Neutrophil (primary cell): Measurements from ENCODE around the gene SLC22A2.

Experiments
- H3K27ac ChIP-seq: fragments of 200-600 bp; sonication (generic); 2 replicates; pipeline ENCODE4 v1.5.1; 2016; ENCODE audit warnings: mild to moderate bottlenecking, moderate library complexity
- H3K27me3 ChIP-seq: fragments of 200-600 bp; sonication (generic); 2 replicates; pipeline ENCODE4 v1.6.0; 2016; ENCODE audit warnings: mild to moderate bottlenecking
- H3K36me3 ChIP-seq: fragments of 200-600 bp; sonication (generic); 2 replicates; pipeline ENCODE4 v1.5.1; 2017
- H3K4me1 ChIP-seq, 2 experiments: fragments of 200-600 bp in 1 of 2; sonication (generic) in 1 of 2; 1 replicate in 1 of 2; 2 replicates in 1 of 2; pipeline versions ENCODE4 v1.5.1 to v1.6.1; 2013 to 2016; ENCODE audit warnings: low read depth in 1 of 2, low read length in 1 of 2, mild to moderate bottlenecking in 1 of 2, moderate library complexity in 1 of 2; ENCODE audit not compliant: control insufficient read depth in 1 of 2, insufficient read depth in 1 of 2
- H3K4me3 ChIP-seq, 2 experiments: fragments of 200-600 bp in 1 of 2; sonication (generic) in 1 of 2; 1 replicate in 1 of 2; 2 replicates in 1 of 2; pipeline ENCODE4 v1.5.1; 2013 to 2016; ENCODE audit warnings: low read depth in 1 of 2, low read length in 1 of 2, mild to moderate bottlenecking in 1 of 2, moderate library complexity in 1 of 2
- H3K9me3 ChIP-seq: fragments of 200-600 bp; sonication (generic); 2 replicates; pipeline ENCODE4 v1.5.1; 2016
- CTCF ChIP-seq: fragments of 200-600 bp; sonication (generic); IDR thresholded peaks from 2 replicates; pipeline ENCODE4 v1.5.1; 2016; ENCODE audit warnings: antibody characterized with exemption

Gene SLC22A2

GRCh38 chr6:160227769-160228161, 30.9 kb downstream of the SLC22A2 start:
- no peaks in the 10 kb centered on the region for H3K4me1 ChIP-seq
- no peak overlapping the region for H3K4me3 ChIP-seq
- H3K36me3 ChIP-seq = no peaks in the 10 kb centered on the region
- no peaks in the 10 kb centered on the region for H3K27me3 ChIP-seq
- H3K9me3 ChIP-seq = no peaks in the 10 kb centered on the region
- TF ChIP-seq CTCF = no peak
- no peak overlapping the region for H3K27ac ChIP-seq

- H3K4me1 ChIP-seq = no peaks in the 10 kb centered on the region
- no peaks in the 10 kb centered on the region for H3K27me3 ChIP-seq
- H3K9me3 ChIP-seq = no peaks in the 10 kb centered on the region
- H3K36me3 ChIP-seq = no peaks in the 10 kb centered on the region
- no peak overlapping the region for H3K4me3 ChIP-seq
- H3K27ac ChIP-seq = no peak overlapping the region
- no peak for TF ChIP-seq CTCF
Measured at GRCh38 chr6:160227038-160227768, 31.4 kb downstream of the SLC22A2 start.

GRCh38 chr6:160226118-160226591, 32.5 kb downstream of the SLC22A2 start:
- no peak overlapping the region for H3K4me3 ChIP-seq
- no peaks in the 10 kb centered on the region for H3K36me3 ChIP-seq
- no peaks in the 10 kb centered on the region for H3K27me3 ChIP-seq
- H3K9me3 ChIP-seq = no peaks in the 10 kb centered on the region
- no peaks in the 10 kb centered on the region for H3K4me1 ChIP-seq
- H3K27ac ChIP-seq = no peak overlapping the region
- TF ChIP-seq CTCF = no peak

GRCh38 chr6:160224639-160225237, 33.9 kb downstream of the SLC22A2 start:
- no peak overlapping the region for H3K27ac ChIP-seq
- H3K4me1 ChIP-seq = no peaks in the 10 kb centered on the region
- no peak overlapping the region for H3K4me3 ChIP-seq
- H3K36me3 ChIP-seq = no peaks in the 10 kb centered on the region
- TF ChIP-seq CTCF = no peak
- no peaks in the 10 kb centered on the region for H3K27me3 ChIP-seq
- H3K9me3 ChIP-seq = no peaks in the 10 kb centered on the region

- no peak for TF ChIP-seq CTCF
- H3K27me3 ChIP-seq = no peaks in the 10 kb centered on the region
Measured at GRCh38 chr6:160222491-160222890, 36.1 kb downstream of the SLC22A2 start.

More at GRCh38 chr6:160222491-160222890, 36.1 kb downstream of the SLC22A2 start:
- Histone ChIP-seq H3K36me3 (no peaks in the 10 kb centered on the region), H3K27ac (no peak overlapping the region), H3K9me3 (no peaks in the 10 kb centered on the region), H3K4me3 (no peak overlapping the region), H3K4me1 (no peaks in the 10 kb centered on the region)
